Spleen (tissue), 11 donors: Measurements from ENCODE around the gene ZDHHC12. TPM values are rescaled to one million over a fixed set of nuclear protein-coding genes. Genes with fewer than 3 reads are reported as not detected.

ENCODE experiments used
- DNase-seq: peaks from one replicate; pipeline ENCODE4 v3.0.0-alpha.2; 2020
- H3K27ac ChIP-seq, 8 donors: fragments of 200-600 bp; sonication (generic) in 7 of 8; 1 replicate in 4 of 8; 2 replicates in 4 of 8; pipeline versions ENCODE4 v1.5.0 to v1.8.0; 2016 to 2021; ENCODE audit warnings: inconsistent platforms in 4 of 8, mild to moderate bottlenecking in 4 of 8, moderate library complexity in 1 of 8
- H3K27me3 ChIP-seq, 7 donors: fragments of 200-600 bp; sonication (generic) in 6 of 7; replicated peaks in 1 of 7; 1 replicate in 4 of 7; 2 replicates in 3 of 7; pipeline versions ENCODE4 v1.5.0 to v1.8.0; 2016 to 2021; ENCODE audit warnings: inconsistent platforms in 3 of 7, mild to moderate bottlenecking in 1 of 7
- H3K36me3 ChIP-seq, 6 donors: fragments of 200-600 bp; sonication (generic) in 5 of 6; 1 replicate in 4 of 6; 2 replicates in 2 of 6; pipeline versions ENCODE4 v1.5.0 to v1.8.0; 2016 to 2021; ENCODE audit warnings: inconsistent platforms in 2 of 6
- H3K4me1 ChIP-seq, 6 donors: fragments of 200-600 bp; sonication (generic) in 5 of 6; 1 replicate in 3 of 6; 2 replicates in 3 of 6; pipeline versions ENCODE4 v1.5.0 to v1.8.0; 2016 to 2021; ENCODE audit warnings: inconsistent platforms in 3 of 6
- H3K4me3 ChIP-seq, 8 donors: fragments of 200-600 bp; sonication (generic) in 7 of 8; 1 replicate in 4 of 8; 2 replicates in 4 of 8; pipeline versions ENCODE4 v1.5.0 to v1.8.0; 2016 to 2021; ENCODE audit warnings: inconsistent platforms in 4 of 8, mild to moderate bottlenecking in 4 of 8, moderate library complexity in 2 of 8
- H3K9me3 ChIP-seq, 8 donors: fragments of 200-600 bp; sonication (generic) in 7 of 8; 1 replicate in 4 of 8; 2 replicates in 4 of 8; pipeline versions ENCODE4 v1.5.0 to v1.8.0; 2016 to 2021; ENCODE audit warnings: inconsistent platforms in 4 of 8
- POLR2A ChIP-seq, 3 donors: fragments of 450-650 bp; IDR thresholded peaks; one replicate each; pipeline ENCODE4 v1.5.1; 2017; ENCODE audit warnings: antibody characterized with exemption in 3 of 3, mild to moderate bottlenecking in 1 of 3
- POLR2AphosphoS5 ChIP-seq, 3 donors: sonication (generic); formaldehyde crosslinking; IDR thresholded peaks; one replicate each; pipeline ENCODE4 v1.5.1; 2017; ENCODE audit warnings: antibody characterized with exemption in 3 of 3
- WGBS, 5 donors: extraction: QIAGEN DNeasy Blood & Tissue Kit in 3 of 5; methylation state at CpG; one replicate each; pipeline versions ENCODE4 v1.1.5 to v1.1.7; 2013 to 2018; 5-methylcytosine and 5-hydroxymethylcytosine counted together
- intact Hi-C: fragments of 100-400 bp; cut with DNase I; formaldehyde crosslinking; loops from one replicate; pipeline ENCODE4 v1.15.0; 2023; ENCODE audit warnings: low total_unique reads
- polyA plus RNA-seq, 3 donors: library from polyadenylated mRNA; stranded (reverse); fragments of 200-250 nt; gene quantifications; one replicate each; pipeline ENCODE4 v1.2.1, GENCODE V29; 2013
- total RNA-seq, 7 donors: library from RNA; depleted of rRNA in 3 of 7; stranded (reverse); fragments of >200 nt in 3 of 7; fragmentation: NEBNext Ultra II Directional in 4 of 7; extraction: Animal tissue kit (Norgen Biotek cat#: 25700) in 4 of 7; gene quantifications; one replicate each; pipeline versions ENCODE4 v1.1.0 to v1.2.1, GENCODE V29; 2016 to 2021
- TF ChIP-seq, protein P1 (sequence below), 11 experiments: fragments of 200-600 bp in 7 of 11; fragments of 450-650 bp in 4 of 11; sonication (generic) in 4 of 11; IDR thresholded peaks in 8 of 11; conservative IDR thresholded peaks in 3 of 11; 1 replicate in 7 of 11; 2 replicates in 4 of 11; pipeline versions ENCODE4 v1.4.0 to v1.8.0; 2016 to 2021; ENCODE audit warnings: antibody characterized with exemption in 11 of 11, inconsistent platforms in 4 of 11, mild to moderate bottlenecking in 1 of 11
- donor health status: healthy with polysubstance abuse.
- donor health status: DM: no; HTN: no; CAD: no; lungs with moderate emphysema.
- donor health status: DM: no; HTN: no; CAD: no.
- donor health status: Bipolar disorder and iron deficiency.
- donor health status: healthy.
- donor health status: DM: no; HTN: no; CAD: no.
- donor health status: DM: yes; HTN: yes; CAD: no.

The ZDHHC12 gene
- total and polyA plus RNA-seq, 10 donors = 21.5 to 73.4 (median 36.6) TPM

DNA sequence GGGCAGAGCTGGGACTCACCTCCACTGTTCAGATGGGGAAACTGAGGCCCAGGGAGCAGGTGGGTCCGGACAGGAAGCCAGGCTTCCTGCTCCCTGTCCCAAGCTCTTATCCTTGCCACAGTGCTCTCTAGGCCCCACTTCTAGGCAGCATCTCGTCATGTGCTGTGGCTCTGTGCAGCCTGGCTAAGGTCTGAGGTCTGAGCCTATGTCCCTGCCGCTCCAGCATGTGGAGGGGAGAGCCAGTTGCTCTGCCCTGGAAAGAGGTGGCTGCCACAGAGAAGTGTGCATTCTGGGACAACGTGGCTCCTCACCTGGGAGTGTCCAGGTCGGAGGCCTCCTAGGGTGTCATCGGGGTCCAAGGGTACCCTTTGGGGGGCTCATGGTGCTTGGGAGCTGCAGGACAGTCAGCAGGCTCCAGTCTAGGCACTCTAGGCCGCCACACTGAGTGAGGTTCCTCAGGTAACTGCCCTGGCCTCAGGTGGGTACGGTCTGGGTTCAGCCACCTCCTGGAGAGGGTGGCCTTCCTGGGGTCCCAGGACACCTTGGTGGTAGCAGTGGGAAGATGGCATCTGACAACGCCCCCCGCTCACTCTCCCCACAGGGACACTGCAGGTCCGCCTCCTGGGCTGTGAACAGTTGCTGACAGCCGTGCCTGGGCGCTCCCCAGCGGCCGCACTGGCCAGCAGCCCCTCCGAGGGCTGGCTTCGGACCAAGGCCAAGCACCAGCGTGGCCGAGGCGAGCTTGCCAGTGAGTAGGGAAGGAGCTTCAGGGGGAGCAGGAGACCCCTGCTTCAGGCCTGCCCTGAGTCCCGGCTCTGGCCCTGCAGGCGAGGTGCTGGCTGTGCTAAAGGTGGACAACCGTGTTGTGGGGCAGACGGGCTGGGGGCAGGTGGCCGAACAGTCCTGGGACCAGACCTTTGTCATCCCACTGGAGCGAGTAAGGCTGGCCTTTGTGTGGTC is 11.2 kb downstream of the ZDHHC12 start:
- H3K27me3 ChIP-seq = no peaks in the 10 kb centered on the region
- H3K9me3 ChIP-seq = no peaks in the 10 kb centered on the region
- intact Hi-C loops = no loop called here
- TF ChIP-seq, protein P1, sequence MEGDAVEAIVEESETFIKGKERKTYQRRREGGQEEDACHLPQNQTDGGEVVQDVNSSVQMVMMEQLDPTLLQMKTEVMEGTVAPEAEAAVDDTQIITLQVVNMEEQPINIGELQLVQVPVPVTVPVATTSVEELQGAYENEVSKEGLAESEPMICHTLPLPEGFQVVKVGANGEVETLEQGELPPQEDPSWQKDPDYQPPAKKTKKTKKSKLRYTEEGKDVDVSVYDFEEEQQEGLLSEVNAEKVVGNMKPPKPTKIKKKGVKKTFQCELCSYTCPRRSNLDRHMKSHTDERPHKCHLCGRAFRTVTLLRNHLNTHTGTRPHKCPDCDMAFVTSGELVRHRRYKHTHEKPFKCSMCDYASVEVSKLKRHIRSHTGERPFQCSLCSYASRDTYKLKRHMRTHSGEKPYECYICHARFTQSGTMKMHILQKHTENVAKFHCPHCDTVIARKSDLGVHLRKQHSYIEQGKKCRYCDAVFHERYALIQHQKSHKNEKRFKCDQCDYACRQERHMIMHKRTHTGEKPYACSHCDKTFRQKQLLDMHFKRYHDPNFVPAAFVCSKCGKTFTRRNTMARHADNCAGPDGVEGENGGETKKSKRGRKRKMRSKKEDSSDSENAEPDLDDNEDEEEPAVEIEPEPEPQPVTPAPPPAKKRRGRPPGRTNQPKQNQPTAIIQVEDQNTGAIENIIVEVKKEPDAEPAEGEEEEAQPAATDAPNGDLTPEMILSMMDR (IDR thresholded peaks at IDR 0.05 in 8 of 11, conservative IDR thresholded peaks at IDR 0.05 in 3 of 11) = no peak
- TF ChIP-seq POLR2A (IDR thresholded peaks at IDR 0.05) (no peak), POLR2AphosphoS5 (IDR thresholded peaks at IDR 0.05) (no peak)
- no peaks in the 10 kb centered on the region for H3K4me1 ChIP-seq
- H3K36me3 ChIP-seq = peaks cover 0 to 63% (median 0%) of the 10 kb centered on the region in 6 donors
- WGBS, 5 donors = 92 to 96% (median 94%) methylated on average over 16 to 26 of the region's 26 CpGs
- no peak overlapping the region for H3K4me3 ChIP-seq
- DNase-seq = peak; percentile 63
- H3K27ac ChIP-seq = no peak overlapping the region

DNA sequence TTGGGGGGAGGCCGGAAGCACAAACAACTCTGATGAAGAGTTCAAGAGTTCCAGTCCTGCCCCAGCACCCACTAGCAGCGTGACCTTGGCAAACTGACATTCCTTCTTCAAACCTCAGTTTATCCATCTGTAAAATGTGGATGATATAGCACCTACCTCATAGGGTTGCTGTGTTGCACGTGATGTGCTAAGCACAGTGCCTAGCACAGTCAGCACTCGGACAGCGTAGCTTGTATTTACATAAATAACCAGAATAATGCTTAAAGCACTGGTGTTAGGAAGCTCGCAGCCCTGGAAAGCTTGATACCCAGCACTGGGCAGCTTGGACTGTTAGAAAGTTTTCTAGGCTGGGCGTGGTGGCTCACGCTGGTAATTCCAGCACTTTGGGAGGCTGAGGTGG is 16.5 kb downstream of the ZDHHC12 start:
- H3K36me3 ChIP-seq = peaks cover 0 to 38% (median 0%) of the 10 kb centered on the region in 6 donors
- TF ChIP-seq POLR2A (IDR thresholded peaks at IDR 0.05) (no peak), POLR2AphosphoS5 (IDR thresholded peaks at IDR 0.05) (no peak)
- TF ChIP-seq, protein P1 (IDR thresholded peaks at IDR 0.05 in 8 of 11, conservative IDR thresholded peaks at IDR 0.05 in 3 of 11) = no peak
- peaks cover 0 to 19% (median 12%) of the 10 kb centered on the region in 6 donors for H3K4me1 ChIP-seq
- intact Hi-C loops = no loop called here
- 94 to 99% (median 97%) methylated on average over 8 of the region's 8 CpGs for WGBS, 5 donors
- no peak overlapping the region for H3K4me3 ChIP-seq
- no peaks in the 10 kb centered on the region for H3K9me3 ChIP-seq
- H3K27me3 ChIP-seq = peaks cover 0 to 5% (median 0%) of the 10 kb centered on the region in 7 donors
- peak; percentile 34 for DNase-seq
- no peak overlapping the region for H3K27ac ChIP-seq

DNA sequence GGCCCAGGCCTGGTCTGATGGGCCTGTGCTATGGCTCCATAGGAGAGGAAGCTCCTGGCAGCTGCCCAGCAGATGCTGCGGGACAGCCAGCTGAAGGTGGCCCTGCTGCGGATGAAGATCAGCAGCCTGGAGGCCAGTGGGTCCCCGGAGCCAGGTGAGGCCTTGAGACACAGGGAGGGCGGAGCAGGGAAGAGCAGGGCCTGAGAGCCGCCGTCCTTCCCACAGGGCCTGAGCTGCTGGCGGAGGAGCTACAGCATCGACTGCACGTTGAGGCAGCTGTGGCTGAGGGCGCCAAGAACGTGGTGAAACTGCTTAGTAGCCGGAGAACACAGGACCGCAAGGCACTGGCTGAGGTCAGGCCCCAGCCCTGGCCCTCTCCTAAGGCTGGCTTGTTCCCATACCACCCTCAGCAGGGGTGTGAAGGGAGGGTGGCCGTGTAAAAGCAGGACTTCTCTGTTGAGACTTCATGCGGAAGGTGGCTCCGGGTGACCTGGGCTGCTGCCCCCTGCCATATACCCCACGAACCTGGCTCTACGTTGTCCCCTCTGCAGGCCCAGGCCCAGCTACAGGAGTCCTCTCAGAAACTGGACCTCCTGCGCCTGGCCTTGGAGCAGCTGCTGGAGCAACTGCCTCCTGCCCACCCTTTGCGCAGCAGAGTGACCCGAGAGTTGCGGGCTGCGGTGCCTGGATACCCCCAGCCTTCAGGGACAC is 17.1 kb downstream of the ZDHHC12 start:
- no peaks in the 10 kb centered on the region for H3K9me3 ChIP-seq
- 79 to 91% (median 88%) methylated on average over 18 to 23 of the region's 23 CpGs for WGBS, 5 donors
- TF ChIP-seq, protein P1 (IDR thresholded peaks at IDR 0.05 in 8 of 11, conservative IDR thresholded peaks at IDR 0.05 in 3 of 11) = no peak
- TF ChIP-seq POLR2AphosphoS5 (IDR thresholded peaks at IDR 0.05) (no peak), POLR2A (IDR thresholded peaks at IDR 0.05) (no peak)

More for the DNA sequence above, 17.1 kb downstream of the ZDHHC12 start:
- intact Hi-C loops = no loop called here
- Histone ChIP-seq H3K36me3 (peaks cover 0 to 37% (median 0%) of the 10 kb centered on the region in 6 donors), H3K4me1 (peaks cover 0 to 26% (median 17%) of the 10 kb centered on the region in 6 donors), H3K27ac (no peak overlapping the region), H3K4me3 (no peak overlapping the region), H3K27me3 (peaks cover 0 to 5% (median 0%) of the 10 kb centered on the region in 7 donors)
- DNase-seq = peak; percentile 66
